MM.1S (cell line): ENCODE data around the gene COG2.
"Not testable (repeated sequence)": the region's sequence is repeated elsewhere in the genome, so short reads cannot be mapped to it uniquely, and the experiment has no call there.

ENCODE experiments used
- EZH2 ChIP-seq: fragments of 300-600 bp; sonication (generic); optimal IDR thresholded peaks from 2 replicates; pipeline ENCODE3; 2017; ENCODE audit warnings: low read depth, mild to moderate bottlenecking, antibody characterized with exemption, low read length, mixed read lengths
- EZH2phosphoT487 ChIP-seq: fragments of 300-600 bp; sonication (generic); IDR thresholded peaks from 2 replicates; pipeline ENCODE4 v1.6.1; 2018; ENCODE audit warnings: antibody characterized with exemption, low read length
- TF ChIP-seq, protein P1 (sequence below): fragments of 300-600 bp; sonication (generic); IDR thresholded peaks from 2 replicates; pipeline ENCODE4 v1.5.1; 2016; ENCODE audit warnings: antibody characterized with exemption, low read length, mixed read lengths

DNA sequence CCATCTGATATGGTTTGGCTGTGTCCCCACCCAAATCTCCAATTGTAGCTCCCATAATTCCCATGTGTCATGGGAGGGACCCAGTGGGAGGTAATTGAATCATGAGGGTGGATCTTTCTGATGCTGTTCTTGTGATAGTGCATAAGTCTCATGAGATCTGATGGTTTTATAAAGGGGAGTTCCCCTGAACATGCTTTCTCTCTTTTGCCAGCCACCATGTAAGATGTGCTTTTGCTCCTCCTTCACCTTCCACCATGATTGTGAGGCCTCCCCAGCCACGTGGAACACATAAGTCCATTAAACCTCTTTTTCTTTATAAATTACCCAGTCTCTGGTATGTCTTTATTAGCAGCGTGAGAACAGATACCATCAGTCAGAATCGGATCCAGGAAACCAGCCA is 74.2 kb downstream of the COG2 start:
- TF ChIP-seq, protein P1, sequence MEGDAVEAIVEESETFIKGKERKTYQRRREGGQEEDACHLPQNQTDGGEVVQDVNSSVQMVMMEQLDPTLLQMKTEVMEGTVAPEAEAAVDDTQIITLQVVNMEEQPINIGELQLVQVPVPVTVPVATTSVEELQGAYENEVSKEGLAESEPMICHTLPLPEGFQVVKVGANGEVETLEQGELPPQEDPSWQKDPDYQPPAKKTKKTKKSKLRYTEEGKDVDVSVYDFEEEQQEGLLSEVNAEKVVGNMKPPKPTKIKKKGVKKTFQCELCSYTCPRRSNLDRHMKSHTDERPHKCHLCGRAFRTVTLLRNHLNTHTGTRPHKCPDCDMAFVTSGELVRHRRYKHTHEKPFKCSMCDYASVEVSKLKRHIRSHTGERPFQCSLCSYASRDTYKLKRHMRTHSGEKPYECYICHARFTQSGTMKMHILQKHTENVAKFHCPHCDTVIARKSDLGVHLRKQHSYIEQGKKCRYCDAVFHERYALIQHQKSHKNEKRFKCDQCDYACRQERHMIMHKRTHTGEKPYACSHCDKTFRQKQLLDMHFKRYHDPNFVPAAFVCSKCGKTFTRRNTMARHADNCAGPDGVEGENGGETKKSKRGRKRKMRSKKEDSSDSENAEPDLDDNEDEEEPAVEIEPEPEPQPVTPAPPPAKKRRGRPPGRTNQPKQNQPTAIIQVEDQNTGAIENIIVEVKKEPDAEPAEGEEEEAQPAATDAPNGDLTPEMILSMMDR: not testable (repeated sequence)
- not testable (repeated sequence) for TF ChIP-seq EZH2phosphoT487, EZH2
